ENCODE results near the gene ASB6. TPM values are rescaled to one million over a fixed set of nuclear protein-coding genes. Genes with fewer than 3 reads are reported as not detected.

The ASB6 gene
- total and polyA plus RNA-seq, 2 experiments from 2014 or later = 8.8 to 19.8 TPM

- TF ChIP-seq ZNF331 (CRISPR knock-in tag; IDR thresholded peaks at IDR 0.05; ENCODE audit: low read depth) = no peak
- TF ChIP-seq, protein P1, sequence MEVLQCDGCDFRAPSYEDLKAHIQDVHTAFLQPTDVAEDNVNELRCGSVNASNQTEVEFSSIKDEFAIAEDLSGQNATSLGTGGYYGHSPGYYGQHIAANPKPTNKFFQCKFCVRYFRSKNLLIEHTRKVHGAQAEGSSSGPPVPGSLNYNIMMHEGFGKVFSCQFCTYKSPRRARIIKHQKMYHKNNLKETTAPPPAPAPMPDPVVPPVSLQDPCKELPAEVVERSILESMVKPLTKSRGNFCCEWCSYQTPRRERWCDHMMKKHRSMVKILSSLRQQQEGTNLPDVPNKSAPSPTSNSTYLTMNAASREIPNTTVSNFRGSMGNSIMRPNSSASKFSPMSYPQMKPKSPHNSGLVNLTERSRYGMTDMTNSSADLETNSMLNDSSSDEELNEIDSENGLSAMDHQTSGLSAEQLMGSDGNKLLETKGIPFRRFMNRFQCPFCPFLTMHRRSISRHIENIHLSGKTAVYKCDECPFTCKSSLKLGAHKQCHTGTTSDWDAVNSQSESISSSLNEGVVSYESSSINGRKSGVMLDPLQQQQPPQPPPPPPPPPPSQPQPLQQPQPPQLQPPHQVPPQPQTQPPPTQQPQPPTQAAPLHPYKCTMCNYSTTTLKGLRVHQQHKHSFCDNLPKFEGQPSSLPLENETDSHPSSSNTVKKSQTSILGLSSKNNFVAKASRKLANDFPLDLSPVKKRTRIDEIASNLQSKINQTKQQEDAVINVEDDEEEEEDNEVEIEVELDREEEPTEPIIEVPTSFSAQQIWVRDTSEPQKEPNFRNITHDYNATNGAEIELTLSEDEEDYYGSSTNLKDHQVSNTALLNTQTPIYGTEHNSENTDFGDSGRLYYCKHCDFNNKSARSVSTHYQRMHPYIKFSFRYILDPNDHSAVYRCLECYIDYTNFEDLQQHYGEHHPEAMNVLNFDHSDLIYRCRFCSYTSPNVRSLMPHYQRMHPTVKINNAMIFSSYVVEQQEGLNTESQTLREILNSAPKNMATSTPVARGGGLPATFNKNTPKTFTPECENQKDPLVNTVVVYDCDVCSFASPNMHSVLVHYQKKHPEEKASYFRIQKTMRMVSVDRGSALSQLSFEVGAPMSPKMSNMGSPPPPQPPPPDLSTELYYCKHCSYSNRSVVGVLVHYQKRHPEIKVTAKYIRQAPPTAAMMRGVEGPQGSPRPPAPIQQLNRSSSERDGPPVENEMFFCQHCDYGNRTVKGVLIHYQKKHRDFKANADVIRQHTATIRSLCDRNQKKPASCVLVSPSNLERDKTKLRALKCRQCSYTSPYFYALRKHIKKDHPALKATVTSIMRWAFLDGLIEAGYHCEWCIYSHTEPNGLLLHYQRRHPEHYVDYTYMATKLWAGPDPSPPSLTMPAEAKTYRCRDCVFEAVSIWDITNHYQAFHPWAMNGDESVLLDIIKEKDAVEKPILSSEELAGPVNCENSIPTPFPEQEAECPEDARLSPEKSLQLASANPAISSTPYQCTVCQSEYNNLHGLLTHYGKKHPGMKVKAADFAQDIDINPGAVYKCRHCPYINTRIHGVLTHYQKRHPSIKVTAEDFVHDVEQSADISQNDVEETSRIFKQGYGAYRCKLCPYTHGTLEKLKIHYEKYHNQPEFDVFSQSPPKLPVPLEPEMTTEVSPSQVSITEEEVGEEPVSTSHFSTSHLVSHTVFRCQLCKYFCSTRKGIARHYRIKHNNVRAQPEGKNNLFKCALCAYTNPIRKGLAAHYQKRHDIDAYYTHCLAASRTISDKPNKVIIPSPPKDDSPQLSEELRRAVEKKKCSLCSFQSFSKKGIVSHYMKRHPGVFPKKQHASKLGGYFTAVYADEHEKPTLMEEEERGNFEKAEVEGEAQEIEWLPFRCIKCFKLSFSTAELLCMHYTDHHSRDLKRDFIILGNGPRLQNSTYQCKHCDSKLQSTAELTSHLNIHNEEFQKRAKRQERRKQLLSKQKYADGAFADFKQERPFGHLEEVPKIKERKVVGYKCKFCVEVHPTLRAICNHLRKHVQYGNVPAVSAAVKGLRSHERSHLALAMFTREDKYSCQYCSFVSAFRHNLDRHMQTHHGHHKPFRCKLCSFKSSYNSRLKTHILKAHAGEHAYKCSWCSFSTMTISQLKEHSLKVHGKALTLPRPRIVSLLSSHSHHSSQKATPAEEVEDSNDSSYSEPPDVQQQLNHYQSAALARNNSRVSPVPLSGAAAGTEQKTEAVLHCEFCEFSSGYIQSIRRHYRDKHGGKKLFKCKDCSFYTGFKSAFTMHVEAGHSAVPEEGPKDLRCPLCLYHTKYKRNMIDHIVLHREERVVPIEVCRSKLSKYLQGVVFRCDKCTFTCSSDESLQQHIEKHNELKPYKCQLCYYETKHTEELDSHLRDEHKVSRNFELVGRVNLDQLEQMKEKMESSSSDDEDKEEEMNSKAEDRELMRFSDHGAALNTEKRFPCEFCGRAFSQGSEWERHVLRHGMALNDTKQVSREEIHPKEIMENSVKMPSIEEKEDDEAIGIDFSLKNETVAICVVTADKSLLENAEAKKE (CRISPR knock-in tag; IDR thresholded peaks at IDR 0.05) = no peak
- TF ChIP-seq STAT1 (IDR thresholded peaks at IDR 0.05; ENCODE audit: unreplicated experiment) = no peak
Measured at GRCh38 chr9:129590466-129590865, 51.5 kb downstream of the ASB6 start (continued).

GRCh38 chr9:129587487-129588262 lies 54.3 kb downstream of the ASB6 start:
- ATAC-seq = peak; percentile 53
- Histone ChIP-seq H3K79me2 (replicated peaks; ENCODE audit: insufficient read depth) (no peaks in the 10 kb centered on the region), H4K20me1 (replicated peaks; ENCODE audit: insufficient read depth) (no peaks in the 10 kb centered on the region), H3F3A (replicated peaks; ENCODE audit: low read depth) (no peaks in the 10 kb centered on the region), H3K9me2 (ENCODE audit: insufficient read depth) (no peaks in the 10 kb centered on the region), H3K27ac (ENCODE audit: low read depth) (no peak overlapping the region), H2AFZ (peak overlapping the region; percentile 38; the same call in 1 of the 2 replicates), H3K4me1 (ENCODE audit: insufficient read depth) (peaks cover 9% of the 10 kb centered on the region), H3K4me3 (no peak overlapping the region), H3K27me3 (ENCODE audit: insufficient read depth) (peaks cover 11% of the 10 kb centered on the region; the same call in 1 of the 2 replicates), H3K4me2 (peak overlapping the region; percentile 6; the same call in 1 of the 2 replicates), H3K36me3 (ENCODE audit: insufficient read depth) (no peaks in the 10 kb centered on the region)
- Mint-ChIP-seq H3K36me3 (ENCODE audit: low read depth) (no peaks in the 10 kb centered on the region), H3K27me3 (ENCODE audit: insufficient read depth, low read depth, poor library complexity) (peaks cover 28% of the 10 kb centered on the region), H3K9me3 (no peaks in the 10 kb centered on the region), H3K4me1 (peaks cover 40% of the 10 kb centered on the region), H3K27ac (no peak overlapping the region), H3K4me3 (no peak overlapping the region)
- peak; percentile 70 for DNase-seq (ENCODE audit: low spot score)
- TF ChIP-seq POLR2AphosphoS5 (IDR thresholded peaks at IDR 0.05; ENCODE audit: low read depth) (no peak), ZNF331 (CRISPR knock-in tag; IDR thresholded peaks at IDR 0.05; ENCODE audit: low read depth) (no peak), CREB1 (CRISPR knock-in tag; IDR thresholded peaks at IDR 0.05; ENCODE audit: low read depth) (no peak), ZNF114 (CRISPR knock-in tag; IDR thresholded peaks at IDR 0.05) (no peak)
- TF ChIP-seq, protein P1 (CRISPR knock-in tag; IDR thresholded peaks at IDR 0.05) = no peak
- TF ChIP-seq, protein P2, sequence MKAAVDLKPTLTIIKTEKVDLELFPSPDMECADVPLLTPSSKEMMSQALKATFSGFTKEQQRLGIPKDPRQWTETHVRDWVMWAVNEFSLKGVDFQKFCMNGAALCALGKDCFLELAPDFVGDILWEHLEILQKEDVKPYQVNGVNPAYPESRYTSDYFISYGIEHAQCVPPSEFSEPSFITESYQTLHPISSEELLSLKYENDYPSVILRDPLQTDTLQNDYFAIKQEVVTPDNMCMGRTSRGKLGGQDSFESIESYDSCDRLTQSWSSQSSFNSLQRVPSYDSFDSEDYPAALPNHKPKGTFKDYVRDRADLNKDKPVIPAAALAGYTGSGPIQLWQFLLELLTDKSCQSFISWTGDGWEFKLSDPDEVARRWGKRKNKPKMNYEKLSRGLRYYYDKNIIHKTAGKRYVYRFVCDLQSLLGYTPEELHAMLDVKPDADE (IDR thresholded peaks at IDR 0.05) = no peak
